Spinal cord (tissue), 10 donors: ENCODE results near the gene PIK3R6. TPM values are rescaled to one million over a fixed set of nuclear protein-coding genes. Genes with fewer than 3 reads are reported as not detected.

Experiments used
- DNase-seq, 6 donors: peaks; one replicate each; pipeline versions ENCODE4 v3.0.0 to v3.0.0-alpha.2; 2013 to 2015; ENCODE audit warnings: low spot score in 6 of 6, low read depth in 4 of 6
- H3K27ac ChIP-seq: one replicate; pipeline ENCODE4 v1.5.1; 2013; ENCODE audit warnings: low read depth, low read length, control low read depth
- H3K27me3 ChIP-seq: one replicate; pipeline ENCODE4 v1.6.1; 2013; ENCODE audit warnings: low read length; ENCODE audit not compliant: control insufficient read depth, insufficient read depth
- H3K36me3 ChIP-seq: one replicate; pipeline ENCODE4 v1.6.1; 2013; ENCODE audit warnings: low read length; ENCODE audit not compliant: control insufficient read depth, insufficient read depth
- H3K4me1 ChIP-seq: one replicate; pipeline ENCODE4 v1.6.1; 2013; ENCODE audit warnings: low read length; ENCODE audit not compliant: control insufficient read depth, insufficient read depth
- H3K4me3 ChIP-seq: one replicate; pipeline ENCODE4 v1.5.1; 2013; ENCODE audit warnings: low read depth, low read length, control low read depth
- H3K9me3 ChIP-seq: one replicate; pipeline ENCODE4 v1.6.1; 2013; ENCODE audit warnings: low read length; ENCODE audit not compliant: control insufficient read depth, insufficient read depth
- WGBS: methylation state at CpG from one replicate; pipeline ENCODE4 v1.1.5; 2013; ENCODE audit warnings: missing lambda C conversion rate; ENCODE audit not compliant: insufficient coverage; 5-methylcytosine and 5-hydroxymethylcytosine counted together
- polyA plus RNA-seq, 2 donors: library from polyadenylated mRNA; unstranded; fragments of 120-200 nt; gene quantifications; one replicate each; pipeline ENCODE4 v1.2.1, GENCODE V29; 2013; ENCODE audit not compliant: insufficient read length in 2 of 2
- total RNA-seq, 2 donors: library from RNA; depleted of rRNA in 1 of 2; stranded (reverse); fragments of 120-200 nt in 1 of 2; fragments of >200 nt in 1 of 2; gene quantifications; one replicate each; pipeline versions ENCODE4 v1.2.3 to v1.2.4, GENCODE V29; 2013 to 2014
- donor health status: healthy.

Gene PIK3R6
- total and polyA plus RNA-seq, 4 donors, result 0.50 to 4.7 (median 2.1) TPM

DNA sequence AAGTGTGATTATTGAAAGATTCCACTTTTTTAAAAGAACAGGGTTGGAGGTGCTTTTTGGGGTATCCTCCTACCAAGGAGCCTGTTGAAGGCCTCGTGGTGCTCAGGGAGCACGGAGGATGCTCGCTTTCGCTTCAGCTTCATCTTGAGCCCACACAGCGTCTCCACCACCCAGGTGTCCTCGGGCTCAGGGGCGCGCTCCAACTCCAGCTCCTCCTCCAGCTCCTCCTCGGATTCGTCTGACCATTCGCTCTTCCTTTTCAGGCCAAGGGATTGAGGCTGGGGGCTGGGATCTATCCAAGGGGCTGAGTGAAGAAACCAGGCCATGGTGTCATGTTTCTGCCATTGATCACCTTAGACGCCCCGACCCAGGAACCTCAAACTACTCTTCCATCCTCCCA lies 110.3 kb downstream of the PIK3R6 start:
- Histone ChIP-seq H3K27ac (no peak overlapping the region), H3K27me3 (peaks cover 3% of the 10 kb centered on the region), H3K4me1 (no peaks in the 10 kb centered on the region), H3K9me3 (no peaks in the 10 kb centered on the region), H3K36me3 (no peaks in the 10 kb centered on the region), H3K4me3 (no peak overlapping the region)
- no peak for DNase-seq
- 77% methylated on average over 4 of the region's 13 CpGs for WGBS

DNA sequence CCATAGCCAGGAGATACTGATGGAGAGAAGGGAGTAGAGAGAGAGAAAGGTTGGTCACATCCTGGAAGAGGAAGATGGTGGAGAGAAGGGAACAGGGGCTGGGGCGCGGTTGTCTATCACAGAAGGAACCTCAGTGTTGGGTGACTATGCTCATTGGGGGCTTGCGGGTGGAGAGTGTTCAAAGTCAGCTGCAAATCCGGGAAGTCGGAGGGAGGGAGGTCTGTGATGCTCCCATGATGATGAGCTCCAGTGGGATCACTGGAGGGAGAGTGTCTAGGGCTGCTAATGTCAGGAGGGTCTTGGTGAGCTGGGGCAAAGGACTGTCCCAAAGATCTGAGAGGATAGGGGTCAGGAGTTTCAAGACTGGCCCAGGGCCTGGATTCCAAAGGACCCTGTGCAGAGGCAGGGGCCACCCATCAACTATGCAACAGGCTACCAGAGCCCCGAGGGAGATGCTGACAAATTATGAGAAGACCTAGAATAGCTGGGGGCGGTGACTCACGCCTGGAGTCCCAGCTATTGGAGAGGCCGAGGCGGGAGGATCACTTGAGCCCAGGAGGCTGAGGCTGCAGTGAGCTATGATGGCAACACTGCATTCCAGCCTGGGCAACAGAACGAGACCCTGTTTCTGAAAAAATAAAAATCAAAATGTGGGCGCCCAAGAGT lies 111.8 kb downstream of the PIK3R6 start:
- peaks cover 3% of the 10 kb centered on the region for H3K27me3 ChIP-seq
- 92% methylated on average over 12 of the region's 12 CpGs for WGBS
- H3K9me3 ChIP-seq, result no peaks in the 10 kb centered on the region
- no peak overlapping the region for H3K27ac ChIP-seq
- no peak overlapping the region for H3K4me3 ChIP-seq
- no peaks in the 10 kb centered on the region for H3K36me3 ChIP-seq
- H3K4me1 ChIP-seq, result no peaks in the 10 kb centered on the region
- no peak for DNase-seq

DNA sequence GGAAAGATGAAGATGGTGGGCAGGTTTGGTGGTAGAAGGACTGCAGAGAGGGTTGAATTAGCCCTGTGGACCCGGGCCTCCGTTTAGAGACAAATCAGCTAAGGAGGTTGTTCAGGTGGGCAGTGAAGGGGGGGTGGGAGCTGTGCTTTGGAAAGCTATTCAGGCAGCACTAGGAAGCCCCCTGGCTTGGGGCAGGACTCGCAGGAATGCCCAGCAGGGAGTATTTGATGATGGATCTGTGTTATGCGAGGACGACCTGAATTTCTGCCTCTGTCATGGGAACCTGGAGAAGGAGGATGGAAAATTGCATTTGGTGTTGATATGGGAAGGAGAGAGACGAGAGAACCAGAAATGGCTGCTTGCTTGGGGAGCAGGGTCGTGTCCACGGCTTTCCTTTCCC lies 112.6 kb downstream of the PIK3R6 start:
- Histone ChIP-seq H3K9me3 (no peaks in the 10 kb centered on the region), H3K27ac (no peak overlapping the region), H3K27me3 (peaks cover 3% of the 10 kb centered on the region), H3K36me3 (no peaks in the 10 kb centered on the region), H3K4me1 (no peaks in the 10 kb centered on the region), H3K4me3 (no peak overlapping the region)
- WGBS, result 54% methylated on average over 5 of the region's 8 CpGs
- no peak for DNase-seq

DNA sequence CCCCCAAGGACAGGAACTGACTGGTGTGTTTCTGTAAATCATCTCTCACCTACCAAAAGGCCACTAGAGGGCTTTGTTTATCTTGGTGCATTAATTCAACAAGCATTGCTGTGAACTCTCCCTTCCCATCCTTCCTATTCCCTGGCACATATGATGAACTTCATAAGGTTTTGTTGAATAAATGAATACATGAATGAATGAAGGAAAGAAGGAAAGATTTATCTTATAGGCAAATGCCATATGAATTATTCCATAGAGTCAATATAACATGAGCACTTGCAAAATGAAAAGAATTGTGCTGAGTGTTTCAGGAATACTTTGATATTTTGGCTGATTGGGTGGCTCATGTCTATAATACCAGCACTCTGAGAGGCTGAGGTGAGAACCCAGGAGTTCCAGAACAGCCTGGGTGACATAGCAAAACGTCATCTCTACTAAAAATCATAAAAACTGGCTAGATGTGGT lies 113.5 kb downstream of the PIK3R6 start:
- Histone ChIP-seq H3K9me3 (no peaks in the 10 kb centered on the region), H3K4me3 (no peak overlapping the region), H3K27me3 (peaks cover 3% of the 10 kb centered on the region), H3K4me1 (no peaks in the 10 kb centered on the region), H3K36me3 (no peaks in the 10 kb centered on the region), H3K27ac (no peak overlapping the region)
- DNase-seq, result no peak
- WGBS, result no CpG with 5 or more reads among the region's 1 CpG

DNA sequence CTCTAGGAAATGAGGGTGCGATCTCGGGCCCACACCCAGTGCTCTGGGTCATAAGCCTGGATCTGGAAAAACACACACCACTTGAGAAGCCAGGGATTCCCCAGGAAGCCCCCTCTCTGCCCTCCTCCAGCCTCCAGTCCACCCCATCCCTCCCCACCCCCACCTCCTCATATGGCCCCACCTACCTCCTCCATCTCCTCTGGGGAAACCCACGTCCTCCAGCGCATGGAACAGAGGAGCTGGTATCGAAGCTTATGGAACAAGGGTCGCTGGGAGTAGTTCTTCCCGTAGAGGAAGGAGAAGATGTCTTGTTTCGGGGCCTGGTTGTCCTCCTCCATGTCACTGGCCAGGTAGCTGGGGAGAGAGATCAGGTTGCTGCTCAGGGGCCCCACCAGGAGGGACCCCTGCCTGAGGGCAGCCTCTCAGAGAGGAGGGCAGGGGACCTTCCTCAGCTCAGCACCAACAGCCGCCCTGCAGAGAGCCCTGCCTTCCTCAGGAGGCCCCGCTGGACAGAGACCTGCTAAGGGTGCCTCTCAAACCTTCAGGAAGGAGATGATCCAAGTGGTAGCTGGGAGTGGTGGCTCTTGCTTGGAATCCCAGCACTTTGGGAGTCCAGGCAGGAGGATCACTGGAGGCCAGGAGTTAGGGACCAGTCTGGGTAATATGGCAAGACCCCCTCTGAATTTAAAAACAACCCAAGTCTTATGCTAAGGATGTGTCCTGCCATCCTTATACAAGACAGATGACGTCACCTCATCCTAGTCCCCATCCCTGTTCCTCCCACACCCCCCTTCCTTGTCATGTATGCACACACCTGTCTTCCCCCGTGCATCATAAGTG lies 114.1 kb downstream of the PIK3R6 start:
- H3K27ac ChIP-seq, result no peak overlapping the region
- H3K9me3 ChIP-seq, result no peaks in the 10 kb centered on the region
- no peak for DNase-seq
- H3K4me3 ChIP-seq, result no peak overlapping the region
- H3K36me3 ChIP-seq, result no peaks in the 10 kb centered on the region
- peaks cover 3% of the 10 kb centered on the region for H3K27me3 ChIP-seq
- 85% methylated on average over 7 of the region's 12 CpGs for WGBS
- no peaks in the 10 kb centered on the region for H3K4me1 ChIP-seq

Other genes with a start within 250 kb of the PIK3R6 start
- gene MYH10, start 236.9 kb downstream of the PIK3R6 start, total RNA-seq, result 100 to 1,000 TPM; 111 to 121 TPM
- gene MYH10, start 236.9 kb downstream of the PIK3R6 start, polyA plus RNA-seq, result 100 to 1,000 TPM in 1 of 2 donors, 10 to 100 TPM in 1; 86.0 to 101 TPM
- gene CCDC42, start 122.8 kb downstream of the PIK3R6 start, total RNA-seq, result under 1 TPM in 1 of 2 donors, not detected in 1; 0.22 TPM
- gene CCDC42, start 122.8 kb downstream of the PIK3R6 start, polyA plus RNA-seq, result not detected
- gene SPDYE4, start 109.1 kb downstream of the PIK3R6 start, total RNA-seq, result not detected
- gene SPDYE4, start 109.1 kb downstream of the PIK3R6 start, polyA plus RNA-seq, result under 1 TPM in 1 of 2 donors, not detected in 1; 0.98 TPM
- under 1 TPM in 1 of 2 donors, not detected in 1; 0.11 TPM for gene MFSD6L, start 68.3 kb downstream of the PIK3R6 start, total RNA-seq
- gene MFSD6L, start 68.3 kb downstream of the PIK3R6 start, polyA plus RNA-seq, result under 1 TPM; 0.16 to 0.36 TPM
- 1 to 10 TPM; 2.5 to 3.3 TPM for gene PIK3R5, start 98.0 kb upstream of the PIK3R6 start, total RNA-seq
- 1 to 10 TPM; 2.6 to 2.7 TPM for gene PIK3R5, start 98.0 kb upstream of the PIK3R6 start, polyA plus RNA-seq
- gene NTN1, start 153.8 kb upstream of the PIK3R6 start, total RNA-seq, result 10 to 100 TPM; 18.7 to 32.2 TPM
- 100 to 1,000 TPM in 1 of 2 donors, 10 to 100 TPM in 1; 88.0 to 137 TPM for gene NTN1, start 153.8 kb upstream of the PIK3R6 start, polyA plus RNA-seq